H9 (cell line): ENCODE data around the gene ACSM4. TPM values are rescaled to one million over a fixed set of nuclear protein-coding genes. Genes with fewer than 3 reads are reported as not detected.

Experiments used
- DNase-seq: peaks from one replicate; pipeline ENCODE4 v3.0.0-alpha.2; 2017
- H2AFZ ChIP-seq: one replicate; pipeline ENCODE4 v1.6.1; 2013; ENCODE audit warnings: mild to moderate bottlenecking, low read length, control low read depth, moderate library complexity
- H2AK5ac ChIP-seq: 2 replicates; pipeline ENCODE4 v1.6.1; 2013; ENCODE audit warnings: low read length, control low read depth, mixed read lengths; ENCODE audit not compliant: insufficient read length
- H2BK120ac ChIP-seq: one replicate; pipeline ENCODE4 v1.6.1; 2013; ENCODE audit warnings: low read depth, mild to moderate bottlenecking, low read length, control low read depth, inconsistent platforms; ENCODE audit not compliant: poor library complexity, severe bottlenecking
- H2BK12ac ChIP-seq: 2 replicates; pipeline ENCODE4 v1.6.1; 2013; ENCODE audit warnings: low read length, control low read depth, mixed read lengths, low read depth; ENCODE audit not compliant: insufficient read length
- H2BK15ac ChIP-seq: 2 replicates; pipeline ENCODE4 v1.6.1; 2013; ENCODE audit warnings: low read depth, low read length, control low read depth
- H2BK20ac ChIP-seq: one replicate; pipeline ENCODE4 v1.6.1; 2013; ENCODE audit warnings: low read depth, mild to moderate bottlenecking, low read length, control low read depth, inconsistent platforms; ENCODE audit not compliant: poor library complexity, severe bottlenecking
- H2BK5ac ChIP-seq: 2 replicates; pipeline ENCODE4 v1.6.1; 2013; ENCODE audit warnings: low read length, control low read depth, mixed read lengths; ENCODE audit not compliant: insufficient read length
- H3K14ac ChIP-seq: 2 replicates; pipeline ENCODE4 v1.6.1; 2013; ENCODE audit warnings: low read length, control low read depth; ENCODE audit not compliant: insufficient read depth
- H3K18ac ChIP-seq: 2 replicates; pipeline ENCODE4 v1.6.1; 2013; ENCODE audit warnings: low read depth, mild to moderate bottlenecking, mixed read lengths, low read length, control low read depth; ENCODE audit not compliant: insufficient read length
- H3K23ac ChIP-seq: 2 replicates; pipeline ENCODE4 v1.6.1; 2013; ENCODE audit warnings: low read length, control low read depth, mixed read lengths, low read depth; ENCODE audit not compliant: insufficient read length
- H3K23me2 ChIP-seq: 2 replicates; pipeline ENCODE4 v1.6.1; 2013; ENCODE audit warnings: low read depth, mild to moderate bottlenecking, mixed read lengths, low read length, control low read depth; ENCODE audit not compliant: insufficient read length, poor library complexity, severe bottlenecking
- H3K27ac ChIP-seq: 2 replicates; pipeline ENCODE4 v1.5.1; 2013; ENCODE audit warnings: low read length, control low read depth, mixed read lengths, low read depth; ENCODE audit not compliant: insufficient read length
- H3K27me3 ChIP-seq: 2 replicates; pipeline ENCODE4 v1.6.1; 2013; ENCODE audit warnings: low read length, control low read depth, inconsistent platforms; ENCODE audit not compliant: insufficient read depth
- H3K4ac ChIP-seq: 2 replicates; pipeline ENCODE4 v1.6.1; 2013; ENCODE audit warnings: low read depth, mild to moderate bottlenecking, control low read depth, inconsistent platforms, low read length, moderate library complexity
- H3K4me1 ChIP-seq: 2 replicates; pipeline ENCODE4 v1.6.1; 2013; ENCODE audit warnings: low read length, control low read depth, inconsistent platforms; ENCODE audit not compliant: insufficient read depth
- H3K4me2 ChIP-seq: 2 replicates; pipeline ENCODE4 v1.6.1; 2013; ENCODE audit warnings: low read length, control low read depth, mixed read lengths; ENCODE audit not compliant: insufficient read length, insufficient read depth
- H3K56ac ChIP-seq: 2 replicates; pipeline ENCODE4 v1.6.1; 2013; ENCODE audit warnings: low read depth, mild to moderate bottlenecking, mixed read lengths, low read length, control low read depth; ENCODE audit not compliant: insufficient read length
- H3K79me1 ChIP-seq: 2 replicates; pipeline ENCODE4 v1.6.1; 2013; ENCODE audit warnings: low read depth, mild to moderate bottlenecking, moderate library complexity, low read length, control low read depth, inconsistent platforms; ENCODE audit not compliant: insufficient read depth, poor library complexity, severe bottlenecking
- H3K79me2 ChIP-seq: 2 replicates; pipeline ENCODE4 v1.6.1; 2013; ENCODE audit warnings: low read length, control low read depth, inconsistent platforms; ENCODE audit not compliant: insufficient read depth
- H3K9ac ChIP-seq: 2 replicates; pipeline ENCODE4 v1.6.1; 2013; ENCODE audit warnings: low read length, control low read depth, mixed read lengths; ENCODE audit not compliant: insufficient read length; ENCODE audit errors: extremely low read depth
- H3K9me3 ChIP-seq: one replicate; pipeline ENCODE4 v1.6.1; 2013; ENCODE audit warnings: low read depth, low read length, inconsistent platforms; ENCODE audit not compliant: control insufficient read depth
- H3T11ph ChIP-seq: one replicate; pipeline ENCODE4 v1.6.1; 2013; ENCODE audit warnings: mild to moderate bottlenecking, low read length, control low read depth, inconsistent platforms
- H4K20me1 ChIP-seq: one replicate; pipeline ENCODE4 v1.6.1; 2013; ENCODE audit not compliant: control insufficient read depth, insufficient read length, insufficient read depth
- H4K5ac ChIP-seq: 2 replicates; pipeline ENCODE4 v1.6.1; 2013; ENCODE audit warnings: low read depth, mild to moderate bottlenecking, mixed read lengths, low read length, control low read depth; ENCODE audit not compliant: insufficient read length
- H4K8ac ChIP-seq: replicated peaks from 2 replicates; pipeline ENCODE4 v1.6.1; 2013; ENCODE audit warnings: low read length, control low read depth, mixed read lengths, low read depth; ENCODE audit not compliant: insufficient read length
- H4K91ac ChIP-seq: 2 replicates; pipeline ENCODE4 v1.6.1; 2013; ENCODE audit warnings: low read depth, mild to moderate bottlenecking, moderate library complexity, mixed read lengths, low read length, control low read depth; ENCODE audit not compliant: insufficient read length
- H3K27ac Mint-ChIP-seq, 3 experiments: 2 replicates in 2 of 3; 3 replicates in 1 of 3; pipeline ENCODE4 v1.8.0; 2020 to 2021; ENCODE audit warnings: mixed read lengths in 3 of 3, mild to moderate bottlenecking in 1 of 3, moderate library complexity in 1 of 3
- H3K27me3 Mint-ChIP-seq: 2 replicates; pipeline ENCODE4 v1.8.0; 2021; ENCODE audit warnings: low read depth, mild to moderate bottlenecking, moderate library complexity, mixed read lengths
- H3K36me3 Mint-ChIP-seq, 3 experiments: 2 replicates in 2 of 3; 3 replicates in 1 of 3; pipeline ENCODE4 v1.8.0; 2020 to 2021; ENCODE audit warnings: low read depth in 3 of 3, mixed read lengths in 3 of 3; ENCODE audit not compliant: insufficient read depth in 1 of 3
- H3K4me1 Mint-ChIP-seq, 2 experiments: 2 replicates each; pipeline ENCODE4 v1.8.0; 2020; ENCODE audit warnings: mixed read lengths in 2 of 2
- H3K4me3 Mint-ChIP-seq, 2 experiments: 2 replicates in 1 of 2; 3 replicates in 1 of 2; pipeline ENCODE4 v1.8.0; 2020 to 2021; ENCODE audit warnings: mild to moderate bottlenecking in 2 of 2, mixed read lengths in 2 of 2, moderate library complexity in 1 of 2
- H3K9me3 Mint-ChIP-seq, 2 experiments: 2 replicates in 1 of 2; 3 replicates in 1 of 2; pipeline ENCODE4 v1.8.0; 2020; ENCODE audit warnings: mild to moderate bottlenecking in 2 of 2, mixed read lengths in 2 of 2, moderate library complexity in 1 of 2
- CTCF ChIP-seq: fragments of 200-600 bp; sonication (generic); conservative IDR thresholded peaks from 3 replicates; pipeline ENCODE4 v1.8.0; 2021; ENCODE audit warnings: antibody characterized with exemption, mild to moderate bottlenecking
- WGBS: extraction: QIAGEN DNeasy Blood & Tissue Kit; methylation state at CpG from one replicate; pipeline ENCODE4 v1.1.7; 2013; ENCODE audit warnings: missing lambda C conversion rate, low lambda C conversion rate, mixed read lengths; ENCODE audit not compliant: insufficient read length; ENCODE audit errors: extremely low coverage; 5-methylcytosine and 5-hydroxymethylcytosine counted together
- total RNA-seq: library from RNA; stranded (reverse); gene quantifications from 2 replicates; pipeline ENCODE4 v1.2.1, GENCODE V29; 2021

Gene ACSM4
- total RNA-seq, 1 experiment from 2014 or later, result not detected

DNA sequence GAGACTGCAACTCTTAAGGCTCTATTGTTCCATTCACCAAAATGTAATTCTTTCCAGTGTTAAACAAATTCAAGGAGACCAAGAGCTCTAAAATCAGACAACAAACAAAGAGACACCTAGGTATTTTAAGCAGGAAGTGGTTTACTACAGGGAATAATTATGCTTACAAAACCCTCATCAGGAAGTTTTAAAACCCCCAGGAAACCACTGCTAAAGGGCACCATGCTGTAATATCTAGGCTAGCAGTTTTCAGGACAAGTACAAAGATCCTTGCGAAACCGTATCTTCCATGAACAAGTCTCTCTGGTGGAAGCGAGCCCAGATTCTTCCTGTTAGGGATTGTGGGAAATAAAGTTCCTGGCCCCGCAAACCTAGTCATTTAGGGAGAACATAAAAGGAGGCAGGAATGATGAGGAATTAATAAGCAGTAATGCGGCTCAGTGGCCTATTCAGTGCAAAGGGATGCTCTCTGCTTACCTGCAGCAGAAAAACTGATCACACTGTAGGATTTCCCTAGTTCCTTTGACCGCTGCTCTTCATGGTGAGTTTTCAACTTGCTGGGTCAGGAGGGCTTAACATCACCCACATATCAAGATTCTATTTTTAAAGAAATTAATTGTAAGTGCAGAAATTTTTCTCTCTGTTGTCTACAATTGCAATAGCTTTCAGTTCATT, 42.8 kb downstream of the ACSM4 start:
- Histone ChIP-seq H2AK5ac (no peak overlapping the region), H3K23ac (no peak overlapping the region), H3K27me3 (no peaks in the 10 kb centered on the region), H3K79me1 (no peaks in the 10 kb centered on the region), H2BK5ac (no peak overlapping the region), H3K4me2 (no peak overlapping the region), H3K9ac (no peak overlapping the region), H2BK15ac (no peak overlapping the region), H3K14ac (no peak overlapping the region), H4K91ac (no peak overlapping the region), H3K4me1 (no peaks in the 10 kb centered on the region), H3K27ac (no peak overlapping the region), H3K23me2 (no peaks in the 10 kb centered on the region), H2BK20ac (no peak overlapping the region), H4K20me1 (no peaks in the 10 kb centered on the region), H2AFZ (no peak overlapping the region), H3K56ac (no peak overlapping the region), H3K9me3 (peaks cover 17% of the 10 kb centered on the region), H3K4ac (no peak overlapping the region), H4K5ac (no peak overlapping the region), H2BK120ac (no peak overlapping the region), H2BK12ac (no peak overlapping the region), H3T11ph (no peak overlapping the region), H3K18ac (no peak overlapping the region), H3K79me2 (no peaks in the 10 kb centered on the region), H4K8ac (no peak overlapping the region)
- H3K27ac Mint-ChIP-seq, result peak overlapping the region in 2 of 3 experiments; percentile 15 to 17; a peak in 4 of 7 replicates
- WGBS, result no CpG with 5 or more reads among the region's 6 CpGs
- H3K4me1 Mint-ChIP-seq, result peaks cover 7 to 9% of the 10 kb centered on the region in 2 experiments
- no peaks in the 10 kb centered on the region for H3K27me3 Mint-ChIP-seq
- H3K36me3 Mint-ChIP-seq, result peaks cover 28 to 42% (median 36%) of the 10 kb centered on the region in 3 experiments
- peaks cover 25 to 41% of the 10 kb centered on the region in 2 experiments; a peak in 4 of 5 replicates for H3K9me3 Mint-ChIP-seq
- no peak for DNase-seq
- H3K4me3 Mint-ChIP-seq, result no peak overlapping the region
- no peak for TF ChIP-seq CTCF
